Hindlimb muscle (tissue), 1 donor: ENCODE measurements around the gene VAV1. TPM values are rescaled to one million over a fixed set of nuclear protein-coding genes. Genes with fewer than 3 reads are reported as not detected.
"Not testable (repeated sequence)": the region's sequence is repeated elsewhere in the genome, so short reads cannot be mapped to it uniquely, and the experiment has no call there.

Experiments
- DNase-seq: peaks from one replicate; pipeline ENCODE4 v3.0.0-alpha.2; 2013
- polyA plus RNA-seq: library from polyadenylated mRNA; unstranded; fragments of 120-200 nt; gene quantifications from one replicate; pipeline ENCODE4 v1.2.1, GENCODE V29; 2013; ENCODE audit not compliant: insufficient read length

The VAV1 gene
- polyA plus RNA-seq, 1 donor, result 3.1 TPM

DNA sequence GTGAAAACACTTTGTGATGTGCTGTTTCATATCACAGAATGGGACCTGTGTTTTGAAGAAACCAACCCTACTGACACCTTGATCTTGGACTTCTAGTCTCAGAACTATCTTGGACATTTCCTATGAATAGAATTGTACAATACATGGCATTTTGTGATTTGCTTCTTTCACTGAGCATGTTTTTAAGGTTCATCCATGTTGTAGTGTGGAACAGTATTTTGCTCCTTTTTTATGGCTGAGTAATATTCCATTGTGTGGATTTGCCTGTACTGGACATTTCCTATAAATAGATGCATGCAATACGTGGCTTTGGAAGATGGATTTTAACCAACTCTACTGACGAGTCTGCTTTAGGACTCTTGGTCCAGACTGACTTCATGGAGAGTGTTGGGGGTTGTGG, 46.8 kb downstream of the VAV1 start:
- no peak for DNase-seq

DNA sequence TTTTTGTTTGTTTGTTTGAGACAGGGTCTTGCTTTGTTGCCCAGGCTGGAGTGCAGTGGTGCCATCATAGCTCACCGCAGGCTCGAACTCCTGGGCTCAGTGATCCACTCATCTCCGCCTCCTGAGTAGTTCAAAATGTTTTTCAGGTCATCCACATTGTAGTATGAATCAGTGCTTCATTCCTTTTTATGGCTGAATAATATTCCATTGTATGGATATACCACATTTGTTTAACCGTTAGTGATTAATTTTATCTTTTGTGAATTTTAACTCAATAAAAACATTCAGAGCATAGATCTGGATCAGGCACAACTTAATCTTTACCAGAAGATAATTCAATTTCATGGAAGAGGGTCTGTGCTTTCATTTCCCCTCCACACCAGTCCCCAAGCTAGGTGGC, 47.7 kb downstream of the VAV1 start:
- no peak for DNase-seq

- DNase-seq, result no peak
Measured at GRCh38 chr19:6821639-6822310, 49.3 kb downstream of the VAV1 start.

DNA sequence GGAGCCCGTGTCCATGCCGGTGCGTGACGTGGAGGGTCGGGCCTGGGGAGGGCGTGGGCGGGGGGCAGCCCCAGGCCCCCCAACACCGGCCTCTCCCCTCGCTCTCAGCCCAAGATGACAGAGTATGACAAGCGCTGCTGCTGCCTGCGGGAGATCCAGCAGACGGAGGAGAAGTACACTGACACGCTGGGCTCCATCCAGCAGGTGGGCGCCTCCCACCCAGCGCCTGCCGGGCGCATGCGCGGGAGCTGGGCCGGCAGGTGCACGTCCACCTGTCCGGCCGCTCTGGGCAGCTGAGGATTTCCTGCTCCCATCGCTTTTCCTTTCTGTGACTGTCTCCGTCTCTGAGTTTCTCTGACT, 49.8 kb downstream of the VAV1 start:
- no peak for DNase-seq

DNA sequence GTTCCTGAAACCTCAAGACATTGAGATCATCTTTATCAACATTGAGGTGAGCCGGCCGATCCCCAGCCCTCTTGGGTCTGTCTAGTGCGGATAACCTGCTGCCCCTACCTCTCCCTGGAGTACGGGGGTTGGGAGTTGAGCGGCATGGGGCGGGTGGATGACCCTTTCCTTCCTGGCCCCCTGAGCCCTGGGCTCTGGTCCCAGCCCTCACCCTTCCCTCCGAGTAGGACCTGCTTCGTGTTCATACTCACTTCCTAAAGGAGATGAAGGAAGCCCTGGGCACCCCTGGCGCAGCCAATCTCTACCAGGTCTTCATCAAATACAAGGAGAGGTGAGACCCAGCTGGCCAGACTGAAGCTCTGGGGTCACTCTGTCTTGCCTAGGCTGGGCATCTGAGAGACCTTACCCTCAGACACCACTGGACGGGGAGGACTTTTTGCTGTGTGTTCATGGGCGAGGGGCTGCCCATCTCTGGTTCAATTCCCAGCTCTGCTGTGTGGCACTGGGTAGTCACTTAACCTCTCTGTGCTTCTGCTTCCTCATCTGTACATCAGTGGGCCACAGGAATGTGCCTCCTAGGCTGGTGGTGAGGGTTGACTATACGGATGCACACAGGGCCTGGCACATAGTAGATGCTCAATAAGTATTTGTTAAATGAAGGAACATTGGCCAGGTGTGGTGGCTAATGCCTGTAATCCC, 52.7 kb downstream of the VAV1 start:
- no peak for DNase-seq

DNA sequence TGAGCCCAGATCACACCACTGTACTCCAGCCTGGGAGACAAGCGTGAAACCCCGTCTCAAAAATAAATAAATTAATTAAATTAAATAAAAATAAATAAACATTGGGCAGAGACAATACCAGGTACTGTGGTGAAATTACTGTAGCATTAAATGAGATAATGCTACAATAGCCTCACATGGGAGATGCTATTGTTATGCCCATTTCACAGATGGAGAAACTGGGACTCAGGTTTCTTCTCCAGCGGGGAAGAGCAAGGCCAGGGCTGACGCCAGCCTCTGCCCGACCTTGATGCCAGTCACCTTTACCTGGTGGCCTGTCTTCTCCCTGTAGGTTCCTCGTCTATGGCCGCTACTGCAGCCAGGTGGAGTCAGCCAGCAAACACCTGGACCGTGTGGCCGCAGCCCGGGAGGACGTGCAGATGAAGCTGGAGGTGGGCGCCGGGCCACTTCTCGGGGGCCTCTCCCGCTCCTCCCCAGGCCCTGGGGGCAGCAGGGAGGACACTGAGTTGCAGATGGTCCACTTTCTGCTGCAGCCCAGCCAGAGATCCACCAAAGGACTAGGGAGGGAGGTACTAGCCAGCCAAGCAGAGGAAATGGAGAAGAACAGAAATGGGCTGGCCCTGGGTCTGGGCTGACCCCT, 53.9 kb downstream of the VAV1 start:
- DNase-seq, result no peak

DNA sequence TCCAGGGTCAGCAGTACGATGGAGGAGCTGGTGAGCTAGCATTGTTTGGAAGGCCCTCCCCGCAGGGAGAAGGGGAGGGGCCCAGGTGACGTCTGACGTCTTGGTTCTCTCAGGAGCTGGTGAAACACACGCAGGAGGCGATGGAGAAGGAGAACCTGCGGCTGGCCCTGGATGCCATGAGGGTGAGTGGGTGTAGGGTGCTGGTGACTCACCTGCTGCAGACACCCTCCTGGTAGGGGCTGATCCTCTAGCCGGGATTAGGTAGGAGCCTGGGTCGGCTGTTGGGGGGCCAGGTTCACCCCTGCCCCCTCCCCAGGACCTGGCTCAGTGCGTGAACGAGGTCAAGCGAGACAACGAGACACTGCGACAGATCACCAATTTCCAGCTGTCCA, 55.8 kb downstream of the VAV1 start:
- no peak for DNase-seq

GRCh38 chr19:6828698-6829633, 56.5 kb downstream of the VAV1 start:
- DNase-seq, result no peak

DNA sequence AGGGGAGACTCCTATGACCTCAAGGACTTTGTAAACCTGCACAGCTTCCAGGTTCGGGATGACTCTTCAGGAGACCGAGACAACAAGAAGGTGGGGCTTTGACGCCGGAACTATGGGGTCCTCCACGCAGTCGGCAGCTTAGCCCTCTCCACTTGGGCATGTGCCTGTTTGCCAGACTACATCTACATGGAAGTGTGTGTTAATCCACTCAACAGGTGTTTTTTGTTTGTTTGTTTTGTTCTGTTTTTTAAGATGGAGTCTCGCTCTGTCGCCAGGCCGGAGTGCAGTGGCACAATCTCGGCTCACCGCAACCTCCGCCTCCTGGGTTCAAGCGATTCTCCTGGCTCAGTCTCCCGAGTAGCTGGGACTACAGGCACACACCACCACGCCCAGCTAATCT, 57.3 kb downstream of the VAV1 start:
- not testable (repeated sequence) for DNase-seq

DNA sequence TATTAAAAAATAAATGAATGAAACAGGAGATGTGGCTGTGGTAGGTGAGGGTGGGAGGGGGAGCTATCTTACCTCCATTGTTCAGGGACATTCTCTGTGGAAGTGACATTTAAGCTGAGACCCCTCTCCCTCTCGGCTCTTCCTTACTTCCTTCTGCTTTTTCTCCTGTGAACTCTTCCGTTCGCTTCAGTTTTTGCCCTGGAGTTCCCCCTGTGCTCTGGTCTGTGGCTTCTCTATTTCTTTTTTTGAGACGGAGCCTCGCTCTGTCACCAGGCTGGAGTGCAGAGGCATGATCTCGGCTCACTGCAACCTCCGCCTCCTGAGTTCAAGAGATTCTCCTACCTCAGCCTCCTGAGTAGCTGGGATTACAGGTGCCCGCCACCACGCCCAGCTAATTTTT, 58.6 kb downstream of the VAV1 start:
- DNase-seq, result not testable (repeated sequence)

- DNase-seq, result no peak
Measured at GRCh38 chr19:6832412-6832811, 59.9 kb downstream of the VAV1 start.

DNA sequence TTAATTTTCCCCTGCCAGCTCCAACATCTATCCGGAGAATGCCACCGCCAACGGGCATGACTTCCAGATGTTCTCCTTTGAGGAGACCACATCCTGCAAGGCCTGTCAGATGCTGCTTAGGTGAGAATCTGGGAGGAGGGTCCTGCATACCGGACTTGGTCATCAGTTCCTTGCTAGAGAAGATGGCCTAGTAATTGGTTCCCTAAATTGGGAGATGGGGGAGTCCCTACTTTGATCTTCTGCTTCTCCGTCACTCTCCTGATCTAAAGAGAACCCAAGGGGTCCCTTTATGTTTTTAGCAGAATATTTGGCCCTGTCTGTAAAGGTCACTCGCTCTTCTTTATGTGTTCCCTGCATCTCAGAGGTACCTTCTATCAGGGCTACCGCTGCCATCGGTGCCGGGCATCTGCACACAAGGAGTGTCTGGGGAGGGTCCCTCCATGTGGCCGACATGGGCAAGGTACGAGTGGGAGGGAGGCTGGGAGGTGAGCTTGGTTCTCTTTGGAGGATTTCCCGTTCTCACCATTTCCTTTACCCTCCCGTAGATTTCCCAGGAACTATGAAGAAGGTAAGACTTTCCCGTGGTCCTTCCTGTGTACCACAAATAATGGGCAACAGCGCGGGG, 60.8 kb downstream of the VAV1 start:
- DNase-seq, result no peak

DNA sequence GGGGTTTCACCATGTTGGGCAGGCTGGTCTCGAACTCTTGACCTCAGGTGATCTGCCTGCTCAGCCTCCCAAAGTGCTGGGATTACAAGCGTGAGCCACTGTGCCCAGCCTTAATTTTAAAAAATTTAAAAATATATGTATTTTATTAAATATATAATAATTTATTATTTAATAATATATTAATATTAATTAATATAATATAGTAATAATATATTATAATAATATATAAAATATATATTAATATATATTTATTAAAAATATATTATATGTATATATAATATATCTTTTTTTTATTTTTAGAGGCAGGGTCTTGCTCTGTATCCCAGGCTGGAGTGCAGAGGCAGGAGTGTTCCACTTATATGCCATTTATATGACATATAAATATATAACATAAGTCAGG, 61.9 kb downstream of the VAV1 start:
- DNase-seq, result no peak

DNA sequence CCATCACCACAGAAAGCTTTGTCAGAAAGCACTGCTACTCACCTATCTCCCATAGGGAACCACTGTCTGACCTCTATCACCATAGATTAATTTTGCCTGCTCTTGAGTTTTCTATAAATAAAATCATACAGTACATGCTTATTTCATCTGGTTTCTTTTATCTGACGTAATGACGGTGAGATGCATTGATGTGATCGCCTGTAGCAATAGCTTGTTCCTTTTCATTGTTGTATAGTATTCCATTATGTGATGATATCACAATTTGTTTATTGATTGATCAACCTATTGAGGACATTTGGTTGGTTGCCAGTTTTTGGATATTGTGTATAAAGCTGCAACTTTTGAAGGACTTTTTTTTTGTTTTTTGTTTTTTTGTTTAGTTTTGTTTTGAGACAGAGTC, 63.0 kb downstream of the VAV1 start:
- no peak for DNase-seq

GRCh38 chr19:6837525-6837924, 65.0 kb downstream of the VAV1 start:
- no peak for DNase-seq

GRCh38 chr19:6838062-6838655, 65.7 kb downstream of the VAV1 start:
- DNase-seq, result no peak

DNA sequence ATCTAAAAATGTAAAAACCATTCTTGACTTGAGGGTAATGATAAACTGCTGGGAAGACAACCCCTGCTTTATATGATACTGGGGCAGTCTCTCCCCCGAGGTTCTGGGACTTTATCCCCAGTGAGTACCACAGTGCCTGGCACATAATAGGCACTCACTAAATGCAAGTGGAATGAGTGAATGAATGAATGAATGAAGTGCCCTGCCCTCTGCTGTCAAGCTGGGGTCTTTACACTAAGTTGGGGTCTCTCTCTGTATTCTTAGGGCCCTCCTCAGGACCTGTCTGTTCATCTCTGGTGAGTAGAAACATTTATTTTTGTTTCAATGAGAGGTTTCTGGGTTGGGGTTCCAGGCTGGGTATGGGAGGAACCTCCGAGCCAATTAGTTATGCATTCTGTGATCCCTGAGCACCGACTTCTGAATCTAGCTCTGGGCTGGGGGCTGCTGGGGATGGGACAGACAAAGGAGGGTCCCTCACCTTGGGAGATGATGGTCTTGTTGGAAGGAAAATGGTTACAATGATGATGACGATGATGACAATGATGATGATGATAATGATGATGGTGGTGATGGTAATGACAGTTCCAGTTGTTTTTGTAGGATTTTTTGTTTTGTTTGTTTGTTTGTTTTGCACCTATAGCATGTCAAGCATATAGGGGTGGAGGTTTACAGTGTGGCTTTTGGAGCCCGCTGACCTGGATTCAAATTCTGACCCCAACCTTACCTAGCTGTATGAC, 70.5 kb downstream of the VAV1 start:
- no peak for DNase-seq

DNA sequence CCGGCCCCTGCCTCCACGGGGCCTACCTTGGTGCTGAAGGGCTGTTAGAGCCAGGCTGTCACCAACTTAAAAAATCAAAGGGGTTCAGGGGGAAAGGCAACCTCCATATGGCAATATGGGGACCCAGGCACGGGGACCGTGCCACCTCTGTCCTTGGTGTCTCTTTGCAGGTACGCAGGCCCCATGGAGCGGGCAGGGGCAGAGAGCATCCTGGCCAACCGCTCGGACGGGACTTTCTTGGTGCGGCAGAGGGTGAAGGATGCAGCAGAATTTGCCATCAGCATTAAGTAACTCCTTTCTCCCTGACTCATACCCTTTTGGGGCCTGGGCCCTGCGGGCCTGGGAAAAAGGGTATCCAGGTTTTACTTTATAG, 75.3 kb downstream of the VAV1 start:
- no peak for DNase-seq

DNA sequence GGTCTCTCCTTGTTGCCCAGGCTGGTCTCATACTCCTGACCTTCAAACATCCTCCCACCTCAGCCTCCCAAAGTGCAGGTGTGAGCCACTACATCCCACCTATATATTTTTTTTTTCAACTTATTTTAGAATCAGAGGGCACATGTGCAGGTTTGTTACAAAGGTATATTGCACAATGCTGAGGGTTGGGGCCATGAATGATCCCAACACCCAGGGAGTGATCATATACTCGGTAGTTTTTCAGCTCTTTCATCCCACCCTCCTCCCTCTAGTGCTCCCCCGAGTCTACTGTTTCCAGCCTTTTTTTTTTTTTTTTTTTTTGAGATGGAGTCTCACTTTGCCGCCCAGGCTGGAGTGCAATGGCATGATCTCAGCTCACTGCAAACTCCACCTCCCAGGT, 76.5 kb downstream of the VAV1 start:
- DNase-seq, result no peak

GRCh38 chr19:6849876-6850275, 77.4 kb downstream of the VAV1 start:
- no peak for DNase-seq

- DNase-seq, result no peak
Measured at GRCh38 chr19:6851359-6851758, 78.9 kb downstream of the VAV1 start.
